ENCODE measurements around the gene DEAF1. TPM values are rescaled to one million over a fixed set of nuclear protein-coding genes. Genes with fewer than 3 reads are reported as not detected.

DEAF1 gene
- total and polyA plus RNA-seq, 2 of the 13 experiments (the other 11 are each of a cell fraction or from before 2014, with no cell fraction given) = 22.3 to 29.6 TPM

DNA sequence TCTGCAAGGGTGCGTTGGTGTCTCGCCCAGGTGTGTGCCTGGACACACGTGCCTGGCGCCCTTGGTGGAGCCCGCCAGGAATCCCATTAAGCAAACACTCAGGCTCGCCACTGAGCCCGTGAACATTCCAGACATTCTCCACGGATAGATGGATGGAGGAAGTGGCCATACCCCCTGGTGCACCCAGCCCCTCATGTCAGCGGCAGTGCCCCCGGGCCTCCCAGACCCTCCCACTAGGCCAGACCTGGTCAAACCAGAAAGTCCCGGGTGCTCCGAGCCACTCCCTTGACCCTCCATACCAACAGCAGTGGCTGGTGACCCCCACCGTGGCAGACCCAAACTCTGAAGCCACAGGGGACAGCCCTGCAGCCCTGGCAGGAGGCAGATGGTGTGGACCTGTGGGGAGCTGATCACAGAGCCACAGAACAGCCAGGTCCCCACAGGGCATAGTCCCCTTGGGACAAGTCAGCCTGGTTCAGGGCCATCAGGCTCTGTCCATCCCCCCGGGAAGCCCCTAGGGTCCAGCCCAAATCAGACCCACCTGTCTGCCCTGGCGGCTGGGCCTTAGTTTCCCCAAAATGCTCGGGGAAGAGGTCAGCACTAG is 12.9 kb upstream of the DEAF1 start (continued):
- TF ChIP-seq RBM22 (optimal IDR thresholded peaks at IDR 0.05; ENCODE audit: low read length) (peak; percentile 49), SKIL (CRISPR knock-in tag; IDR thresholded peaks at IDR 0.05; ENCODE audit: borderline replicate concordance) (0 out of 2 replicates have a peak, but pooled peaks have one; percentile 32), JUND (CRISPR knock-in tag; IDR thresholded peaks at IDR 0.05) (peak; percentile 41; the same call in 1 of the 2 replicates), AGO1 (IDR thresholded peaks at IDR 0.05; ENCODE audit: low read depth, low read length, poor library complexity, severe bottlenecking) (peak; percentile 22), TEF (CRISPR knock-in tag; IDR thresholded peaks at IDR 0.05) (0 out of 2 replicates have a peak, but pooled peaks have one; percentile 43), KIAA2018 (CRISPR knock-in tag; IDR thresholded peaks at IDR 0.05; ENCODE audit: borderline replicate concordance) (0 out of 2 replicates have a peak, but pooled peaks have one; percentile 65), ZFP37 (CRISPR knock-in tag; IDR thresholded peaks at IDR 0.05; ENCODE audit: borderline replicate concordance) (0 out of 2 replicates have a peak, but pooled peaks have one; percentile 6), ZNF292 (CRISPR knock-in tag; IDR thresholded peaks at IDR 0.05; ENCODE audit: borderline replicate concordance, low read depth) (no peak)
- TF ChIP-seq, protein P1, sequence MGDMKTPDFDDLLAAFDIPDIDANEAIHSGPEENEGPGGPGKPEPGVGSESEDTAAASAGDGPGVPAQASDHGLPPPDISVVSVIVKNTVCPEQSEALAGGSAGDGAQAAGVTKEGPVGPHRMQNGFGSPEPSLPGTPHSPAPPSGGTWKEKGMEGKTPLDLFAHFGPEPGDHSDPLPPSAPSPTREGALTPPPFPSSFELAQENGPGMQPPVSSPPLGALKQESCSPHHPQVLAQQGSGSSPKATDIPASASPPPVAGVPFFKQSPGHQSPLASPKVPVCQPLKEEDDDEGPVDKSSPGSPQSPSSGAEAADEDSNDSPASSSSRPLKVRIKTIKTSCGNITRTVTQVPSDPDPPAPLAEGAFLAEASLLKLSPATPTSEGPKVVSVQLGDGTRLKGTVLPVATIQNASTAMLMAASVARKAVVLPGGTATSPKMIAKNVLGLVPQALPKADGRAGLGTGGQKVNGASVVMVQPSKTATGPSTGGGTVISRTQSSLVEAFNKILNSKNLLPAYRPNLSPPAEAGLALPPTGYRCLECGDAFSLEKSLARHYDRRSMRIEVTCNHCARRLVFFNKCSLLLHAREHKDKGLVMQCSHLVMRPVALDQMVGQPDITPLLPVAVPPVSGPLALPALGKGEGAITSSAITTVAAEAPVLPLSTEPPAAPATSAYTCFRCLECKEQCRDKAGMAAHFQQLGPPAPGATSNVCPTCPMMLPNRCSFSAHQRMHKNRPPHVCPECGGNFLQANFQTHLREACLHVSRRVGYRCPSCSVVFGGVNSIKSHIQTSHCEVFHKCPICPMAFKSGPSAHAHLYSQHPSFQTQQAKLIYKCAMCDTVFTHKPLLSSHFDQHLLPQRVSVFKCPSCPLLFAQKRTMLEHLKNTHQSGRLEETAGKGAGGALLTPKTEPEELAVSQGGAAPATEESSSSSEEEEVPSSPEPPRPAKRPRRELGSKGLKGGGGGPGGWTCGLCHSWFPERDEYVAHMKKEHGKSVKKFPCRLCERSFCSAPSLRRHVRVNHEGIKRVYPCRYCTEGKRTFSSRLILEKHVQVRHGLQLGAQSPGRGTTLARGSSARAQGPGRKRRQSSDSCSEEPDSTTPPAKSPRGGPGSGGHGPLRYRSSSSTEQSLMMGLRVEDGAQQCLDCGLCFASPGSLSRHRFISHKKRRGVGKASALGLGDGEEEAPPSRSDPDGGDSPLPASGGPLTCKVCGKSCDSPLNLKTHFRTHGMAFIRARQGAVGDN (CRISPR knock-in tag; IDR thresholded peaks at IDR 0.05) = peak; percentile 10
- TF ChIP-seq, protein P2, sequence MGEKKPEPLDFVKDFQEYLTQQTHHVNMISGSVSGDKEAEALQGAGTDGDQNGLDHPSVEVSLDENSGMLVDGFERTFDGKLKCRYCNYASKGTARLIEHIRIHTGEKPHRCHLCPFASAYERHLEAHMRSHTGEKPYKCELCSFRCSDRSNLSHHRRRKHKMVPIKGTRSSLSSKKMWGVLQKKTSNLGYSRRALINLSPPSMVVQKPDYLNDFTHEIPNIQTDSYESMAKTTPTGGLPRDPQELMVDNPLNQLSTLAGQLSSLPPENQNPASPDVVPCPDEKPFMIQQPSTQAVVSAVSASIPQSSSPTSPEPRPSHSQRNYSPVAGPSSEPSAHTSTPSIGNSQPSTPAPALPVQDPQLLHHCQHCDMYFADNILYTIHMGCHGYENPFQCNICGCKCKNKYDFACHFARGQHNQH (CRISPR knock-in tag; IDR thresholded peaks at IDR 0.05) = no peak
